CD14-positive monocyte (primary cell): ENCODE data around the gene RBFOX2. TPM values are rescaled to one million over a fixed set of nuclear protein-coding genes. Genes with fewer than 3 reads are reported as not detected.

ENCODE experiments used
- DNase-seq, 3 donors: peaks; one replicate each; pipeline ENCODE4 v3.0.0-alpha.2; 2011 to 2022
- H2AFZ ChIP-seq: 2 replicates; pipeline ENCODE4 v1.6.0; 2012; ENCODE audit warnings: mild to moderate bottlenecking, low read depth, low read length, inconsistent platforms; ENCODE audit not compliant: insufficient read depth, poor library complexity, severe bottlenecking
- H3K27ac ChIP-seq, 2 donors: 1 replicate in 1 of 2; 2 replicates in 1 of 2; pipeline ENCODE4 v1.5.1; 2012 to 2013; ENCODE audit warnings: low read length in 2 of 2, control low read depth in 1 of 2, inconsistent platforms in 1 of 2, low read depth in 1 of 2, mild to moderate bottlenecking in 1 of 2
- H3K27me3 ChIP-seq, 2 donors: one replicate each; pipeline versions ENCODE4 v1.6.0 to v1.6.1; 2011 to 2013; ENCODE audit warnings: low read length in 2 of 2; ENCODE audit not compliant: control insufficient read depth in 2 of 2, insufficient read depth in 2 of 2
- H3K36me3 ChIP-seq, 2 donors: replicated peaks in 1 of 2; 1 replicate in 1 of 2; 2 replicates in 1 of 2; pipeline versions ENCODE4 v1.5.1 to v1.6.1; 2012 to 2013; ENCODE audit warnings: low read length in 2 of 2, control low read depth in 1 of 2, inconsistent platforms in 1 of 2, mild to moderate bottlenecking in 1 of 2; ENCODE audit not compliant: insufficient read depth in 2 of 2, control insufficient read depth in 1 of 2
- H3K4me1 ChIP-seq, 2 donors: 1 replicate in 1 of 2; 2 replicates in 1 of 2; pipeline versions ENCODE4 v1.5.1 to v1.6.1; 2012 to 2013; ENCODE audit warnings: low read length in 2 of 2, control low read depth in 1 of 2, inconsistent platforms in 1 of 2, mild to moderate bottlenecking in 1 of 2, moderate library complexity in 1 of 2; ENCODE audit not compliant: insufficient read depth in 2 of 2, control insufficient read depth in 1 of 2
- H3K4me2 ChIP-seq: replicated peaks from 2 replicates; pipeline ENCODE3; 2012; ENCODE audit warnings: low read length, moderate library complexity, mild to moderate bottlenecking; ENCODE audit not compliant: poor library complexity, severe bottlenecking; ENCODE audit errors: extremely low read depth
- H3K4me3 ChIP-seq, 3 experiments: fragments of 200-600 bp in 1 of 3; sonication (generic) in 1 of 3; replicated peaks in 1 of 3; 1 replicate in 2 of 3; 2 replicates in 1 of 3; pipeline ENCODE4 v1.5.1; 2011 to 2013; ENCODE audit warnings: low read length in 3 of 3, mild to moderate bottlenecking in 3 of 3, control low read depth in 2 of 3, low read depth in 2 of 3, inconsistent platforms in 1 of 3, moderate library complexity in 1 of 3
- H3K79me2 ChIP-seq: 2 replicates; pipeline ENCODE4 v1.6.0; 2012; ENCODE audit warnings: mild to moderate bottlenecking, control low read depth, inconsistent platforms, low read length, moderate library complexity; ENCODE audit not compliant: insufficient read depth
- H3K9ac ChIP-seq: 2 replicates; pipeline ENCODE4 v1.6.0; 2017; ENCODE audit warnings: low read length, mild to moderate bottlenecking; ENCODE audit not compliant: insufficient read depth, poor library complexity, severe bottlenecking
- H3K9me3 ChIP-seq, 2 donors: replicated peaks in 1 of 2; 1 replicate in 1 of 2; 2 replicates in 1 of 2; pipeline versions ENCODE4 v1.5.1 to v1.6.1; 2012 to 2013; ENCODE audit warnings: low read length in 2 of 2, control low read depth in 1 of 2; ENCODE audit not compliant: control insufficient read depth in 1 of 2, insufficient read depth in 1 of 2
- H4K20me1 ChIP-seq: 2 replicates; pipeline ENCODE4 v1.6.0; 2012; ENCODE audit warnings: mild to moderate bottlenecking, low read length, control low read depth, moderate library complexity; ENCODE audit not compliant: insufficient read depth
- H3K27ac Mint-ChIP-seq, 7 donors: one replicate each; pipeline ENCODE4 v1.8.0; 2020; ENCODE audit warnings: mild to moderate bottlenecking in 7 of 7, mixed read lengths in 7 of 7, moderate library complexity in 6 of 7, inconsistent platforms in 2 of 7
- H3K27me3 Mint-ChIP-seq, 3 donors: one replicate each; pipeline ENCODE4 v1.8.0; 2021 to 2022; ENCODE audit warnings: low read depth in 3 of 3, mild to moderate bottlenecking in 3 of 3, mixed read lengths in 3 of 3, moderate library complexity in 3 of 3, inconsistent platforms in 1 of 3
- H3K36me3 Mint-ChIP-seq, 2 donors: one replicate each; pipeline ENCODE4 v1.8.0; 2020; ENCODE audit warnings: mixed read lengths in 2 of 2, inconsistent platforms in 1 of 2, mild to moderate bottlenecking in 1 of 2
- H3K4me1 Mint-ChIP-seq: one replicate; pipeline ENCODE4 v1.8.0; 2020; ENCODE audit warnings: mild to moderate bottlenecking, mixed read lengths
- H3K4me3 Mint-ChIP-seq, 2 donors: one replicate each; pipeline ENCODE4 v1.8.0; 2020; ENCODE audit warnings: mild to moderate bottlenecking in 2 of 2, mixed read lengths in 2 of 2, moderate library complexity in 1 of 2
- H3K9me3 Mint-ChIP-seq, 7 donors: one replicate each; pipeline ENCODE4 v1.8.0; 2020 to 2022; ENCODE audit warnings: mixed read lengths in 7 of 7, mild to moderate bottlenecking in 6 of 7, moderate library complexity in 6 of 7, inconsistent platforms in 2 of 7
- CTCF ChIP-seq: fragments of 200-600 bp; IDR thresholded peaks from one replicate; pipeline ENCODE4 v1.8.0; 2022; ENCODE audit warnings: antibody characterized with exemption, mild to moderate bottlenecking
- WGBS: methylation state at CpG from one replicate; pipeline ENCODE4 v1.1.5; 2013; ENCODE audit warnings: missing lambda C conversion rate; ENCODE audit not compliant: insufficient coverage; 5-methylcytosine and 5-hydroxymethylcytosine counted together
- intact Hi-C, 2 donors: fragments of 100-400 bp; cut with micrococcal nuclease; formaldehyde crosslinking; loops; one replicate each; pipeline versions ENCODE4 v1.15.0 to v1.15.1; 2023
- polyA plus RNA-seq, 3 donors: library from polyadenylated mRNA; depleted of rRNA in 1 of 3; unstranded in 2 of 3; stranded (reverse) in 1 of 3; fragments of 300-500 nt in 2 of 3; fragments of >200 nt in 1 of 3; fragmentation: Illumina TruSeq in 2 of 3; gene quantifications; 1 replicate in 2 of 3; 2 replicates in 1 of 3; pipeline ENCODE4 v1.2.3, GENCODE V29; 2012 to 2021

Gene RBFOX2
- polyA plus RNA-seq, 3 donors = not detected

- peaks cover 12 to 18% (median 15%) of the 10 kb centered on the region in 7 donors for H3K9me3 Mint-ChIP-seq
Measured at GRCh38 chr22:35711336-35711735, 317.3 kb downstream of the RBFOX2 start.

GRCh38 chr22:35708917-35709316 lies 319.7 kb downstream of the RBFOX2 start:
- Histone ChIP-seq H3K36me3 (no peaks in the 10 kb centered on the region), H3K79me2 (no peaks in the 10 kb centered on the region), H3K27ac (no peak overlapping the region), H3K9me3 (peaks cover 7 to 9% of the 10 kb centered on the region in 2 donors), H4K20me1 (no peaks in the 10 kb centered on the region), H3K4me2 (no peak overlapping the region), H3K27me3 (no peaks in the 10 kb centered on the region), H2AFZ (no peak overlapping the region), H3K9ac (no peak overlapping the region), H3K4me1 (no peaks in the 10 kb centered on the region), H3K4me3 (no peak overlapping the region)
- DNase-seq = no peak
- H3K27me3 Mint-ChIP-seq = peaks cover 2 to 5% (median 2%) of the 10 kb centered on the region in 3 donors
- no peak overlapping the region for H3K27ac Mint-ChIP-seq
- TF ChIP-seq CTCF = no peak
- peaks cover 12 to 18% (median 15%) of the 10 kb centered on the region in 7 donors for H3K9me3 Mint-ChIP-seq
- no peak overlapping the region for H3K4me3 Mint-ChIP-seq
- intact Hi-C loops = no loop called here
- H3K4me1 Mint-ChIP-seq = no peaks in the 10 kb centered on the region
- WGBS = 100% methylated on average over 2 of the region's 7 CpGs
- H3K36me3 Mint-ChIP-seq = no peaks in the 10 kb centered on the region

More at GRCh38 chr22:35711336-35711735, 317.3 kb downstream of the RBFOX2 start:
- no peak overlapping the region for H3K4me3 ChIP-seq
- no peaks in the 10 kb centered on the region for H3K36me3 Mint-ChIP-seq
- TF ChIP-seq CTCF = no peak
- no peak overlapping the region for H3K27ac Mint-ChIP-seq
- no peak for DNase-seq
- peaks cover 7 to 9% of the 10 kb centered on the region in 2 donors for H3K9me3 ChIP-seq
- no peaks in the 10 kb centered on the region for H3K4me1 Mint-ChIP-seq
- H3K4me1 ChIP-seq = no peaks in the 10 kb centered on the region
- no peaks in the 10 kb centered on the region for H3K27me3 ChIP-seq
- H4K20me1 ChIP-seq = no peaks in the 10 kb centered on the region
- no peaks in the 10 kb centered on the region for H3K79me2 ChIP-seq
- no peak overlapping the region for H3K27ac ChIP-seq
- intact Hi-C loops = no loop called here
- H3K36me3 ChIP-seq = no peaks in the 10 kb centered on the region
- no peak overlapping the region for H3K9ac ChIP-seq
- no peak overlapping the region for H2AFZ ChIP-seq
- H3K4me2 ChIP-seq = no peak overlapping the region
- no peak overlapping the region for H3K4me3 Mint-ChIP-seq
- H3K27me3 Mint-ChIP-seq = peaks cover 2 to 5% (median 4%) of the 10 kb centered on the region in 3 donors
- WGBS = 83% methylated on average over 4 of the region's 4 CpGs
